HepG2 (cell line): Measurements from ENCODE around the gene PDE4D. TPM values are rescaled to one million over a fixed set of nuclear protein-coding genes. Genes with fewer than 3 reads are reported as not detected.

Experiments
- ATAC-seq: fragments of 200-7000 bp; cut with Tn5 transposase; 3 replicates; pipeline ENCODE4 v1.9.1; 2020; ENCODE audit warnings: mild to moderate bottlenecking, moderate library complexity
- BruUV-seq: library from RNA; stranded (reverse); fragments of 400-500 nt; replicated peaks from 2 replicates; lab custom pipeline; 2021; lab: Mats Ljungman, UMichigan
- CTCF ChIA-PET: fragments of 300-600 bp; formaldehyde crosslinking; extraction: SDS; loops from one replicate; lab custom pipeline; 2021; ENCODE audit warnings: low total read pairs, inconsistent platforms, low intra/inter-chr PET ratio; lab: Yijun Ruan, JAX
- POLR2A ChIA-PET: fragments of 350-600 bp; sonication (Branson Sonifier 250); formaldehyde crosslinking; loops from one replicate; lab custom pipeline; 2020; ENCODE audit warnings: antibody characterized with exemption, inconsistent platforms; lab: Yijun Ruan, JAX
- DNase-seq: peaks from one replicate; pipeline ENCODE4 v3.0.0-alpha.2; 2015; ENCODE audit warnings: low spot score
- FAIRE-seq: peaks from 3 replicates; lab custom pipeline; 2011; peaks lifted over from hg19 to GRCh38; lab: Jason Lieb, UNC
- H2AFZ ChIP-seq: one replicate; pipeline ENCODE4 v1.6.1; 2011; ENCODE audit warnings: low read length, inconsistent platforms
- H3K27ac ChIP-seq: fragments of 300-600 bp; 3 replicates; pipeline ENCODE4 v1.8.0; 2011; ENCODE audit warnings: mixed run types, mild to moderate bottlenecking, mixed read lengths, low read length, inconsistent platforms; ENCODE audit not compliant: insufficient read depth; ENCODE audit errors: extremely low read length
- H3K27me3 ChIP-seq, 2 experiments: fragments of 200-600 bp in 1 of 2; 2 replicates in 1 of 2; 3 replicates in 1 of 2; pipeline versions ENCODE4 v1.6.0 to v1.8.0; 2011; ENCODE audit warnings: low read length in 2 of 2, mild to moderate bottlenecking in 2 of 2, moderate library complexity in 2 of 2, inconsistent platforms in 1 of 2; ENCODE audit not compliant: insufficient read depth in 2 of 2, control insufficient read depth in 1 of 2
- H3K36me3 ChIP-seq, 2 experiments: fragments of 200-600 bp in 1 of 2; replicated peaks in 1 of 2; 2 replicates in 1 of 2; 3 replicates in 1 of 2; pipeline versions ENCODE4 v1.5.1 to v1.8.0; 2011; ENCODE audit warnings: low read length in 2 of 2, inconsistent platforms in 1 of 2; ENCODE audit not compliant: insufficient read depth in 2 of 2, control insufficient read depth in 1 of 2
- H3K4me1 ChIP-seq: 2 replicates; pipeline ENCODE4 v1.5.1; 2012; ENCODE audit warnings: low read length, inconsistent platforms; ENCODE audit not compliant: insufficient read depth
- H3K4me2 ChIP-seq: 2 replicates; pipeline ENCODE4 v1.6.0; 2011; ENCODE audit warnings: low read depth, low read length, inconsistent platforms
- H3K4me3 ChIP-seq, 3 experiments: fragments of 200-600 bp in 1 of 3; sonication (generic), shearing (Covaris generic) in 1 of 3; replicated peaks in 1 of 3; 2 replicates each; pipeline ENCODE4 v1.5.1; 2011 to 2016; ENCODE audit warnings: low read length in 3 of 3, inconsistent platforms in 2 of 3, low read depth in 2 of 3, mild to moderate bottlenecking in 2 of 3, control low read depth in 1 of 3, mixed read lengths in 1 of 3; ENCODE audit not compliant: insufficient read depth in 1 of 3
- H3K79me2 ChIP-seq: one replicate; pipeline ENCODE4 v1.6.1; 2011; ENCODE audit warnings: low read length, inconsistent platforms; ENCODE audit not compliant: insufficient read depth
- H3K9ac ChIP-seq: 2 replicates; pipeline ENCODE4 v1.6.0; 2011; ENCODE audit warnings: mild to moderate bottlenecking, low read depth, low read length, inconsistent platforms; ENCODE audit not compliant: insufficient read depth
- H3K9me3 ChIP-seq: 2 replicates; pipeline ENCODE4 v1.5.1; 2012; ENCODE audit warnings: mild to moderate bottlenecking, low read length
- H4K20me1 ChIP-seq: 2 replicates; pipeline ENCODE4 v1.6.0; 2011; ENCODE audit warnings: inconsistent platforms, mild to moderate bottlenecking, low read length, moderate library complexity; ENCODE audit not compliant: insufficient read depth
- CENPBD1 ChIP-seq: sonication (generic); formaldehyde crosslinking; IDR thresholded peaks from 2 replicates; pipeline ENCODE4 v1.8.0; 2022; ENCODE audit warnings: missing genetic modification reagents, low read depth, mild to moderate bottlenecking, borderline replicate concordance
- FOXM1 ChIP-seq: sonication (generic); formaldehyde crosslinking; IDR thresholded peaks from 2 replicates; pipeline ENCODE4 v1.5.0; 2020; ENCODE audit warnings: missing genetic modification reagents
- MAFG ChIP-seq: sonication (generic); formaldehyde crosslinking; IDR thresholded peaks from 2 replicates; pipeline ENCODE4 v1.5.1; 2020; ENCODE audit warnings: mild to moderate bottlenecking, missing genetic modification reagents
- NR2F6 ChIP-seq, 2 experiments: IDR thresholded peaks; 2 replicates each; pipeline ENCODE4 v1.6.1; 2016; ENCODE audit warnings: antibody characterized with exemption in 1 of 2, mild to moderate bottlenecking in 1 of 2
- PBX2 ChIP-seq: IDR thresholded peaks from 2 replicates; pipeline ENCODE4 v1.6.1; 2016; ENCODE audit warnings: control low read depth
- PRPF4 ChIP-seq: fragments of 200-400 bp; formaldehyde crosslinking; IDR thresholded peaks from 2 replicates; pipeline ENCODE4 v1.6.1; 2016; ENCODE audit warnings: low read length, low read depth; ENCODE audit not compliant: poor library complexity, severe bottlenecking
- YEATS4 ChIP-seq: sonication (generic); formaldehyde crosslinking; IDR thresholded peaks from 2 replicates; pipeline ENCODE4 v1.4.0; 2020; ENCODE audit warnings: missing genetic modification reagents, borderline replicate concordance
- ZKSCAN5 ChIP-seq: sonication (generic); formaldehyde crosslinking; IDR thresholded peaks from 2 replicates; pipeline ENCODE4 v1.5.1; 2020; ENCODE audit warnings: mild to moderate bottlenecking, missing genetic modification reagents
- ZNF12 ChIP-seq: sonication (generic); formaldehyde crosslinking; IDR thresholded peaks from 2 replicates; pipeline ENCODE4 v1.5.0; 2020; ENCODE audit warnings: missing genetic modification reagents
- ZNF460 ChIP-seq: sonication (generic); formaldehyde crosslinking; IDR thresholded peaks from 2 replicates; pipeline ENCODE4 v1.5.1; 2020; ENCODE audit warnings: missing genetic modification reagents, mild to moderate bottlenecking, borderline replicate concordance
- ZNF513 ChIP-seq: sonication (generic); formaldehyde crosslinking; conservative IDR thresholded peaks from 2 replicates; pipeline ENCODE4 v1.5.0; 2020; ENCODE audit warnings: missing genetic modification reagents
- ZNF563 ChIP-seq: sonication (generic); formaldehyde crosslinking; IDR thresholded peaks from 2 replicates; pipeline ENCODE4 v1.8.0; 2022; ENCODE audit warnings: mild to moderate bottlenecking, moderate library complexity, missing genetic modification reagents
- ZNF792 ChIP-seq: IDR thresholded peaks from 2 replicates; pipeline ENCODE4 v1.6.1; 2016
- ZNF841 ChIP-seq: sonication (generic); formaldehyde crosslinking; IDR thresholded peaks from 2 replicates; pipeline ENCODE4 v1.8.1; 2023; ENCODE audit warnings: missing genetic modification reagents, borderline replicate concordance
- WGBS: methylation state at CpG from one replicate; pipeline ENCODE4 v1.1.6; 2017; ENCODE audit warnings: low lambda C conversion rate; 5-methylcytosine and 5-hydroxymethylcytosine counted together
- in situ Hi-C: cut with HindIII; loops from 2 replicates; pipeline ENCODE4 v1.10.0; 2017; ENCODE audit warnings: low pct_unique_long_range_greater_than_20kb; ENCODE audit not compliant: extremely low pct_ligation_motif_present
- intact Hi-C: fragments of 100-400 bp; cut with micrococcal nuclease; formaldehyde crosslinking; loops from one replicate; pipeline ENCODE4 v1.10.0; 2022; ENCODE audit not compliant: unreplicated experiment
- polyA plus RNA-seq, 8 experiments: library from polyadenylated mRNA; depleted of rRNA in 3 of 8; stranded (reverse) in 7 of 8; unstranded in 1 of 8; fragments of >200 nt; fragmentation: Illumina TruSeq in 4 of 8; extraction: Trizol in 4 of 8; gene quantifications; 2 replicates each; pipeline versions ENCODE4 v1.2.1 to v1.2.3, GENCODE V29; 2011 to 2016; ENCODE audit warnings: low read depth in 4 of 8, missing spikeins in 1 of 8, mixed read lengths in 1 of 8; ENCODE audit not compliant: insufficient read depth in 1 of 8
- total RNA-seq, 5 experiments: library from RNA; depleted of rRNA; stranded (reverse); fragments of >200 nt; fragmentation: Illumina TruSeq; extraction: Trizol; gene quantifications; 2 replicates each; pipeline ENCODE4 v1.2.3, GENCODE V29; 2016; ENCODE audit warnings: low read depth in 1 of 5
- TF ChIP-seq, protein P1 (sequence below): sonication (generic); formaldehyde crosslinking; IDR thresholded peaks from 2 replicates; pipeline ENCODE4 v1.4.0; 2020; ENCODE audit warnings: low read depth, missing genetic modification reagents
- TF ChIP-seq, protein P2 (sequence below): sonication (generic); formaldehyde crosslinking; IDR thresholded peaks from 2 replicates; pipeline ENCODE4 v1.5.1; 2020; ENCODE audit warnings: missing genetic modification reagents, mild to moderate bottlenecking, borderline replicate concordance
- TF ChIP-seq, protein P3 (sequence below): sonication (generic); formaldehyde crosslinking; IDR thresholded peaks from 2 replicates; pipeline ENCODE4 v1.5.1; 2020; ENCODE audit warnings: missing genetic modification reagents, mild to moderate bottlenecking, borderline replicate concordance

PDE4D gene
- total and polyA plus RNA-seq, 2 of the 13 experiments (the other 11 are each of a cell fraction or from before 2014, with no cell fraction given): 7.0 to 12.2 TPM

DNA sequence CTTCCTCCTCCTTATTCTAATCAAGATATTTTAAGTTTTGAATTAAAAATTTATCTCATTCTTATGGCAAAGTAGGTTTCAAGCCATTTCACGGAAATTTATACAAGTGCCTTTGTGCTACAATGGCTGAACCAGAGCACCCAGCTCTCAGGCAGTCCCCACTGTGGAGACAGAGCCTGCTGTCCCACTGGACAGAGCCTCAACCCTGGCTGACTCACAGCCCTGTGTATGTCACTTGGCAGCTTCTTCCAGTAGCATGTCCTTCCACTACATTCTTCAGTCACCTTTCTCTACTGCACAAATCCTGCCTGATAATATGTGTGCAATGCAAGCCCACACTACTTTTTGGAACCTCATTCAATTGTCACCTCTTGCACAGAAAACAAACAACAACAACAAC, 253.1 kb downstream of the PDE4D start:
- Histone ChIP-seq H3K27ac (no peak overlapping the region), H3K79me2 (no peaks in the 10 kb centered on the region), H3K4me1 (no peaks in the 10 kb centered on the region), H4K20me1 (no peaks in the 10 kb centered on the region), H3K9me3 (no peaks in the 10 kb centered on the region), H3K4me2 (no peak overlapping the region), H2AFZ (no peak overlapping the region), H3K4me3 (no peak overlapping the region), H3K27me3 (no peaks in the 10 kb centered on the region), H3K9ac (no peak overlapping the region), H3K36me3 (no peaks in the 10 kb centered on the region)
- ChIA-PET POLR2A (no interaction called here), CTCF (no interaction called here)
- intact Hi-C loops (no loop called here), in situ Hi-C loops (no loop called here)
- ATAC-seq (no peak), DNase-seq (no peak), FAIRE-seq (no peak)
- BruUV-seq: no TSS peak
- no peak for TF ChIP-seq YEATS4
- TF ChIP-seq, protein P1, sequence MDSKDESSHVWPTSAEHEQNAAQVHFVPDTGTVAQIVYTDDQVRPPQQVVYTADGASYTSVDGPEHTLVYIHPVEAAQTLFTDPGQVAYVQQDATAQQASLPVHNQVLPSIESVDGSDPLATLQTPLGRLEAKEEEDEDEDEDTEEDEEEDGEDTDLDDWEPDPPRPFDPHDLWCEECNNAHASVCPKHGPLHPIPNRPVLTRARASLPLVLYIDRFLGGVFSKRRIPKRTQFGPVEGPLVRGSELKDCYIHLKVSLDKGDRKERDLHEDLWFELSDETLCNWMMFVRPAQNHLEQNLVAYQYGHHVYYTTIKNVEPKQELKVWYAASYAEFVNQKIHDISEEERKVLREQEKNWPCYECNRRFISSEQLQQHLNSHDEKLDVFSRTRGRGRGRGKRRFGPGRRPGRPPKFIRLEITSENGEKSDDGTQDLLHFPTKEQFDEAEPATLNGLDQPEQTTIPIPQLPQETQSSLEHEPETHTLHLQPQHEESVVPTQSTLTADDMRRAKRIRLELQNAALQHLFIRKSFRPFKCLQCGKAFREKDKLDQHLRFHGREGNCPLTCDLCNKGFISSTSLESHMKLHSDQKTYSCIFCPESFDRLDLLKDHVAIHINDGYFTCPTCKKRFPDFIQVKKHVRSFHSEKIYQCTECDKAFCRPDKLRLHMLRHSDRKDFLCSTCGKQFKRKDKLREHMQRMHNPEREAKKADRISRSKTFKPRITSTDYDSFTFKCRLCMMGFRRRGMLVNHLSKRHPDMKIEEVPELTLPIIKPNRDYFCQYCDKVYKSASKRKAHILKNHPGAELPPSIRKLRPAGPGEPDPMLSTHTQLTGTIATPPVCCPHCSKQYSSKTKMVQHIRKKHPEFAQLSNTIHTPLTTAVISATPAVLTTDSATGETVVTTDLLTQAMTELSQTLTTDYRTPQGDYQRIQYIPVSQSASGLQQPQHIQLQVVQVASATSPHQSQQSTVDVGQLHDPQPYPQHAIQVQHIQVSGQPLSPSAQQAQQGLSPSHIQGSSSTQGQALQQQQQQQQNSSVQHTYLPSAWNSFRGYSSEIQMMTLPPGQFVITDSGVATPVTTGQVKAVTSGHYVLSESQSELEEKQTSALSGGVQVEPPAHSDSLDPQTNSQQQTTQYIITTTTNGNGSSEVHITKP (CRISPR knock-in tag): no peak
- TF ChIP-seq ZNF460 (CRISPR knock-in tag): no peak
- TF ChIP-seq ZNF513 (CRISPR knock-in tag): no peak
- no peak for TF ChIP-seq MAFG
- TF ChIP-seq PRPF4: no peak
- no peak for TF ChIP-seq ZNF841 (CRISPR knock-in tag)
- no peak for TF ChIP-seq FOXM1 (CRISPR knock-in tag)
- TF ChIP-seq, protein P2, sequence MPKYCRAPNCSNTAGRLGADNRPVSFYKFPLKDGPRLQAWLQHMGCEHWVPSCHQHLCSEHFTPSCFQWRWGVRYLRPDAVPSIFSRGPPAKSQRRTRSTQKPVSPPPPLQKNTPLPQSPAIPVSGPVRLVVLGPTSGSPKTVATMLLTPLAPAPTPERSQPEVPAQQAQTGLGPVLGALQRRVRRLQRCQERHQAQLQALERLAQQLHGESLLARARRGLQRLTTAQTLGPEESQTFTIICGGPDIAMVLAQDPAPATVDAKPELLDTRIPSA (CRISPR knock-in tag): no peak
- TF ChIP-seq NR2F6 (IDR thresholded peaks at IDR 0.05): no peak
- TF ChIP-seq NR2F6 (CRISPR knock-in tag; IDR thresholded peaks at IDR 0.05): no peak
- no peak for TF ChIP-seq PBX2 (CRISPR knock-in tag)
- no peak for TF ChIP-seq ZNF563 (CRISPR knock-in tag)
- no peak for TF ChIP-seq ZNF12
- TF ChIP-seq CENPBD1 (CRISPR knock-in tag): no peak
- TF ChIP-seq, protein P3, sequence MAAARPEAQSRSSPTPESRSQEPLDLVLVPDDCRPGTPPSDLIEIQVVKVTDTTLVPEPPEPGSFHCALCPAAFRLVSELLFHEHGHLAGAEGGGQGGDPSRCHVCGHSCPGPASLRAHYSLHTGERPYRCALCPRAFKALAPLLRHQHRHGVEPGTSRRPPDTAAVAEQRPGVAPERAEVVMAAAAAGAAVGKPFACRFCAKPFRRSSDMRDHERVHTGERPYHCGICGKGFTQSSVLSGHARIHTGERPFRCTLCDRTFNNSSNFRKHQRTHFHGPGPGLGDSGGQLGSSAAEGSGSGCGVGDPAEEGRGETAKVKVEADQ (CRISPR knock-in tag): no peak
- TF ChIP-seq ZKSCAN5: no peak
- TF ChIP-seq ZNF792 (CRISPR knock-in tag): no peak
- WGBS: 100% methylated on average over 1 of the region's 1 CpG
